H1 (cell line): ENCODE measurements around the gene DUOXA1. TPM values are rescaled to one million over a fixed set of nuclear protein-coding genes. Genes with fewer than 3 reads are reported as not detected.

Source experiments
- ATF2 ChIP-seq: IDR thresholded peaks from 2 replicates; pipeline ENCODE4 v1.6.1; 2012; ENCODE audit warnings: low read length, inconsistent platforms
- E2F6 ChIP-seq: IDR thresholded peaks from 2 replicates; pipeline ENCODE4 v1.6.1; 2012; ENCODE audit warnings: inconsistent platforms
- MAX ChIP-seq: IDR thresholded peaks from 2 replicates; pipeline ENCODE4 v1.6.1; 2012; ENCODE audit warnings: inconsistent platforms
- POU5F1 ChIP-seq: IDR thresholded peaks from 2 replicates; pipeline ENCODE4 v1.6.1; 2011; ENCODE audit warnings: low read depth, mild to moderate bottlenecking, low read length, moderate library complexity
- polyA plus RNA-seq, 7 experiments: library from polyadenylated mRNA; depleted of rRNA in 3 of 7; stranded (reverse) in 5 of 7; unstranded in 2 of 7; fragments of >200 nt in 5 of 7; fragments of 200-250 nt in 2 of 7; gene quantifications; 1 replicate in 5 of 7; 2 replicates in 1 of 7; 4 replicates in 1 of 7; pipeline versions ENCODE4 v1.2.1 to v1.2.3, GENCODE V29; 2011 to 2013; ENCODE audit warnings: missing spikeins in 2 of 7, mixed read lengths in 2 of 7
- total RNA-seq: library from RNA; stranded (reverse); fragmentation: NEBNext Ultra II Directional; extraction: Animal tissue kit (Norgen Biotek cat#: 25700); gene quantifications from 2 replicates; pipeline ENCODE4 v1.2.1, GENCODE V29; 2021

DUOXA1 gene
- total and polyA plus RNA-seq, 2 of the 8 experiments (the other 6 are each of a cell fraction or from before 2014, with no cell fraction given), result 0.18 TPM; not detected in 1

GRCh38 chr15:45100884-45101625 lies 28.6 kb downstream of the DUOXA1 start (continued):
- no peak for TF ChIP-seq POU5F1
- no peak for TF ChIP-seq ATF2
- no peak for TF ChIP-seq MAX
- TF ChIP-seq E2F6, result no peak
